HEK293 (cell line): ENCODE results near the gene PLXNA3.

Experiments
- CTCF ChIP-seq: fragments of 450-650 bp; formaldehyde crosslinking; IDR thresholded peaks from 2 replicates; pipeline ENCODE4 v1.5.1; 2016; ENCODE audit warnings: missing biosample characterization, missing genetic modification characterization
- YY1 ChIP-seq: fragments of 450-650 bp; formaldehyde crosslinking; IDR thresholded peaks from 2 replicates; pipeline ENCODE4 v1.5.1; 2018; ENCODE audit warnings: missing biosample characterization, missing genetic modification characterization
- ZNF623 ChIP-seq: fragments of 450-650 bp; formaldehyde crosslinking; IDR thresholded peaks from 2 replicates; pipeline ENCODE4 v1.5.1; 2016; ENCODE audit warnings: missing biosample characterization, missing genetic modification characterization

GRCh38 chrX:154443479-154443910 lies 14.6 kb upstream of the PLXNA3 start:
- TF ChIP-seq CTCF (tag by site-specific recombination): no peak
- no peak for TF ChIP-seq YY1 (tag by site-specific recombination)
- TF ChIP-seq ZNF623: no peak
